ENCODE results near the gene TINAG.

- TF ChIP-seq CTCF (IDR thresholded peaks at IDR 0.05) (no peak), POLR2A (IDR thresholded peaks at IDR 0.05) (no peak)
Measured at GRCh38 chr6:54431466-54431865, 123.2 kb downstream of the TINAG start.

Measured in vagina (tissue), 2 donors.